Neutrophil (primary cell): ENCODE results near the gene BMP2K.

Source experiments
- H3K27ac ChIP-seq: fragments of 200-600 bp; sonication (generic); 2 replicates; pipeline ENCODE4 v1.5.1; 2016; ENCODE audit warnings: mild to moderate bottlenecking, moderate library complexity
- H3K27me3 ChIP-seq: fragments of 200-600 bp; sonication (generic); 2 replicates; pipeline ENCODE4 v1.6.0; 2016; ENCODE audit warnings: mild to moderate bottlenecking
- H3K36me3 ChIP-seq: fragments of 200-600 bp; sonication (generic); 2 replicates; pipeline ENCODE4 v1.5.1; 2017
- H3K4me1 ChIP-seq, 2 experiments: fragments of 200-600 bp in 1 of 2; sonication (generic) in 1 of 2; 1 replicate in 1 of 2; 2 replicates in 1 of 2; pipeline versions ENCODE4 v1.5.1 to v1.6.1; 2013 to 2016; ENCODE audit warnings: low read depth in 1 of 2, low read length in 1 of 2, mild to moderate bottlenecking in 1 of 2, moderate library complexity in 1 of 2; ENCODE audit not compliant: control insufficient read depth in 1 of 2, insufficient read depth in 1 of 2
- H3K4me3 ChIP-seq, 2 experiments: fragments of 200-600 bp in 1 of 2; sonication (generic) in 1 of 2; 1 replicate in 1 of 2; 2 replicates in 1 of 2; pipeline ENCODE4 v1.5.1; 2013 to 2016; ENCODE audit warnings: low read depth in 1 of 2, low read length in 1 of 2, mild to moderate bottlenecking in 1 of 2, moderate library complexity in 1 of 2
- H3K9me3 ChIP-seq: fragments of 200-600 bp; sonication (generic); 2 replicates; pipeline ENCODE4 v1.5.1; 2016
- CTCF ChIP-seq: fragments of 200-600 bp; sonication (generic); IDR thresholded peaks from 2 replicates; pipeline ENCODE4 v1.5.1; 2016; ENCODE audit warnings: antibody characterized with exemption

BMP2K gene

DNA sequence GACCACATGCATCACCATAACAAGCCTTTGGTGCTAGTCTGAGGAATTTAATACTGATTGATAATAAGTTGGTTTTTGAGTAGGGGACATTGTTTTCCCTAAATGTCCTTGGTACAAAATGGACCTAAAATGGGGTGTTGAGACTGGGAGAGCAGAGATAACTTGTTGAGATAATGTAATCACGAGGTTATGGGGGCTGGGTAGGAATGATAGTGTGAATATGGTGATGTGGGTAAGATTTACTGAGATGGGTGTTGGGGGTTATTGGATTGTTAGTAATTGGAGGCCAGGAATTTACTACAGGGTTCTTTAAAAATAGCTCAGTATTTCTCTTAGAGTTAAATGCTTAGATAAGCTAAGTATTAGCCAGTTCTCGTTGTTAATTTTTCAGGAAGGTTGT lies 3.9 kb downstream of the BMP2K start:
- no peaks in the 10 kb centered on the region for H3K9me3 ChIP-seq
- H3K27me3 ChIP-seq = no peaks in the 10 kb centered on the region
- H3K36me3 ChIP-seq = no peaks in the 10 kb centered on the region
- peaks cover 50 to 52% of the 10 kb centered on the region in 2 experiments for H3K4me1 ChIP-seq
- no peak overlapping the region for H3K27ac ChIP-seq
- TF ChIP-seq CTCF = no peak
- H3K4me3 ChIP-seq = no peak overlapping the region

GRCh38 chr4:78781139-78781538 lies 5.0 kb downstream of the BMP2K start:
- Histone ChIP-seq H3K27me3 (no peaks in the 10 kb centered on the region), H3K9me3 (no peaks in the 10 kb centered on the region), H3K4me1 (peaks cover 47 to 51% of the 10 kb centered on the region in 2 experiments), H3K27ac (peak overlapping the region; percentile 66), H3K4me3 (no peak overlapping the region), H3K36me3 (no peaks in the 10 kb centered on the region)
- no peak for TF ChIP-seq CTCF

DNA sequence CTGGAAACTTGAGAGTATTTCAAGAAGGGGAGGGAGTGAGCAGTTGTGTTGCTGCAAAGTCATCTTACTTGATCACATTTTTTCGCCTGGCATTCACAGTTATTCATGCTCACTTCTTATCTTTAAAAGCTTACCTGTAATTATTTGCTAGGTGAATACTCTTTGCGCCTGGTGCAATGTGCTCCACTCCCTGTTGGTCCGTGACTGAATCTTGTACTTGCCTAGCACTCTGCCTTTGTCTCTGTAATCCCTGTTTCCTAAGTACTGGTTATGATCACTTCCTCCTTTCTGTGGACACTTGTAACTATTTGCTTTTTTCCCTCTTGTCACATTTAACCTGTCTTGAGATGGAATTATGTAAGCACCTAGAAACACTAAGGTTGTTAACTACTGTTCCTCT lies 5.8 kb downstream of the BMP2K start:
- no peak for TF ChIP-seq CTCF
- H3K4me1 ChIP-seq = peaks cover 46 to 53% of the 10 kb centered on the region in 2 experiments
- no peaks in the 10 kb centered on the region for H3K9me3 ChIP-seq
- H3K27ac ChIP-seq = peak overlapping the region; percentile 66
- H3K27me3 ChIP-seq = no peaks in the 10 kb centered on the region
- no peak overlapping the region for H3K4me3 ChIP-seq
- no peaks in the 10 kb centered on the region for H3K36me3 ChIP-seq

GRCh38 chr4:78784236-78784865 lies 8.2 kb downstream of the BMP2K start:
- Histone ChIP-seq H3K4me1 (peaks cover 25 to 29% of the 10 kb centered on the region in 2 experiments), H3K27me3 (no peaks in the 10 kb centered on the region), H3K4me3 (no peak overlapping the region), H3K9me3 (no peaks in the 10 kb centered on the region), H3K36me3 (no peaks in the 10 kb centered on the region), H3K27ac (no peak overlapping the region)
- no peak for TF ChIP-seq CTCF

GRCh38 chr4:78787392-78788006 lies 11.3 kb downstream of the BMP2K start:
- peaks cover 3 to 10% of the 10 kb centered on the region in 2 experiments for H3K4me1 ChIP-seq

More at GRCh38 chr4:78787392-78788006, 11.3 kb downstream of the BMP2K start:
- Histone ChIP-seq H3K27me3 (no peaks in the 10 kb centered on the region), H3K27ac (no peak overlapping the region), H3K36me3 (no peaks in the 10 kb centered on the region), H3K9me3 (no peaks in the 10 kb centered on the region), H3K4me3 (no peak overlapping the region)
- no peak for TF ChIP-seq CTCF
